Ishikawa (cell line): ENCODE data around the gene POLR1A.

Source experiments
- CEBPB ChIP-seq: IDR thresholded peaks from 2 replicates; pipeline ENCODE4 v1.6.1; 2012
- CREB1 ChIP-seq: IDR thresholded peaks from 2 replicates; pipeline ENCODE4 v1.6.1; 2012; ENCODE audit warnings: low read depth
- EGR1 ChIP-seq: IDR thresholded peaks from 2 replicates; pipeline ENCODE4 v1.6.1; 2012
- EP300 ChIP-seq: IDR thresholded peaks from 2 replicates; pipeline ENCODE4 v1.6.1; 2012; ENCODE audit warnings: borderline replicate concordance
- FOXM1 ChIP-seq: IDR thresholded peaks from 2 replicates; pipeline ENCODE4 v1.6.1; 2012; ENCODE audit warnings: low read depth, borderline replicate concordance
- MAX ChIP-seq: IDR thresholded peaks from 2 replicates; pipeline ENCODE4 v1.6.1; 2012
- NFIC ChIP-seq: IDR thresholded peaks from 2 replicates; pipeline ENCODE4 v1.6.1; 2012
- RAD21 ChIP-seq: IDR thresholded peaks from 2 replicates; pipeline ENCODE4 v1.6.1; 2012; ENCODE audit warnings: low read depth
- REST ChIP-seq: IDR thresholded peaks from 2 replicates; pipeline ENCODE4 v1.6.1; 2012; ENCODE audit warnings: low read depth, mild to moderate bottlenecking
- TAF1 ChIP-seq: IDR thresholded peaks from 2 replicates; pipeline ENCODE4 v1.6.1; 2012; ENCODE audit warnings: low read depth, mild to moderate bottlenecking
- TCF12 ChIP-seq: IDR thresholded peaks from 2 replicates; pipeline ENCODE4 v1.6.1; 2012; ENCODE audit warnings: low read depth
- TEAD4 ChIP-seq: IDR thresholded peaks from 2 replicates; pipeline ENCODE4 v1.6.1; 2012
- USF1 ChIP-seq: IDR thresholded peaks from 2 replicates; pipeline ENCODE4 v1.6.1; 2012
- YY1 ChIP-seq: IDR thresholded peaks from 2 replicates; pipeline ENCODE4 v1.6.1; 2012; ENCODE audit warnings: low read depth
- ZBTB7A ChIP-seq: IDR thresholded peaks from 2 replicates; pipeline ENCODE4 v1.6.1; 2012; ENCODE audit warnings: low read depth

POLR1A gene

GRCh38 chr2:86011449-86011941 is 94.2 kb downstream of the POLR1A start:
- TF ChIP-seq REST: no peak
- TF ChIP-seq EGR1: no peak
- no peak for TF ChIP-seq RAD21
- no peak for TF ChIP-seq TAF1
- TF ChIP-seq NFIC: no peak
- no peak for TF ChIP-seq YY1
- TF ChIP-seq MAX: no peak
- TF ChIP-seq CEBPB: no peak
- no peak for TF ChIP-seq ZBTB7A
- no peak for TF ChIP-seq TEAD4

GRCh38 chr2:86010083-86010482 is 95.6 kb downstream of the POLR1A start:
- TF ChIP-seq MAX (no peak), EGR1 (no peak), USF1 (no peak), TCF12 (no peak)

- TF ChIP-seq RAD21: no peak
- TF ChIP-seq TCF12: no peak
- no peak for TF ChIP-seq CEBPB
- no peak for TF ChIP-seq EP300
- TF ChIP-seq YY1: no peak
- no peak for TF ChIP-seq TEAD4
- no peak for TF ChIP-seq NFIC
- TF ChIP-seq REST: no peak
- TF ChIP-seq TAF1: no peak
- TF ChIP-seq ZBTB7A: no peak
Observed at GRCh38 chr2:86006524-86006923, 99.2 kb downstream of the POLR1A start.

- TF ChIP-seq NFIC (no peak), USF1 (peak; percentile 82), YY1 (peak; percentile 66; the same call in 1 of the 2 replicates), RAD21 (no peak)
Observed at GRCh38 chr2:86003967-86004366, 101.7 kb downstream of the POLR1A start.

GRCh38 chr2:86003104-86003503 is 102.6 kb downstream of the POLR1A start:
- TF ChIP-seq ZBTB7A (no peak), EP300 (no peak), TAF1 (no peak), USF1 (no peak), CEBPB (no peak), CREB1 (no peak), TEAD4 (no peak), REST (no peak), RAD21 (no peak), TCF12 (no peak), EGR1 (no peak), NFIC (no peak), MAX (no peak), YY1 (no peak), FOXM1 (no peak)
